EL (cell line): Measurements from ENCODE around the gene FOXP1.

Experiments used
- DNase-seq: peaks from one replicate; pipeline ENCODE4 v3.0.0-alpha.2; 2016

Gene FOXP1

DNA sequence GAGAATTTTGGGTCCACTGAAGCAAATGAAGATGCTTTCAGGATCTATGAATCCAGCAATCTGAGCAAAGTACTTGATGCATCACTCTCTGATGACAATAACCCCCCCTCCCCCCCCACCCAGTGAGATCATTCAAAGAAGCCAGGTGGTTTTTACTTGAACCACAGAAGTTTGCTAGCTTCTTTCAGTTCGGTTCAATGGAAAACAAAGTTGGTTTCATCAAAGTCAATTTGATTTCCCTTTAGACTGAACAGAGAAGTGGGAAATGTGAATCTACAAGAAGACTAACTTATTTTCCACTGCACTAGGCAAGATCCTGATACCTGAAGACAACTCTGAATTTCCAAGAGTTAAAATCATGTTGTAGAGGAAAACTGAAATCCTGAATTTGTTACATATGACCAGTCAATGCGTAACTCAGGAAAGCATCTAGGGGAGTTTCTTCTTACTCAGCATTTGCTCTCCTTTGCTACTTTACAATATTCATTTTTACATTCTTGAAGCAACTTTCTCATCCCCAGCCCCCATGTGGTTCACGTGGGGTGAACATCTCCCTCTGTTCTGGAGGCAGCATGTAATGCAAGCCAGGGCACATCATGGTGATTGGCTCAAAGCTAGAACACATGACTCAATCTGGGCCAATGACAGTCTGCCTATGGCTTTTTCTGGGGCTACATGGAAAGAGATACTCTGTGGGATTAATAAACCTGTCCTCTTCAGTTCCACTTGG is 572.6 kb downstream of the FOXP1 start:
- no peak for DNase-seq

GRCh38 chr3:71008350-71008935 is 575.1 kb downstream of the FOXP1 start:
- DNase-seq = no peak

DNA sequence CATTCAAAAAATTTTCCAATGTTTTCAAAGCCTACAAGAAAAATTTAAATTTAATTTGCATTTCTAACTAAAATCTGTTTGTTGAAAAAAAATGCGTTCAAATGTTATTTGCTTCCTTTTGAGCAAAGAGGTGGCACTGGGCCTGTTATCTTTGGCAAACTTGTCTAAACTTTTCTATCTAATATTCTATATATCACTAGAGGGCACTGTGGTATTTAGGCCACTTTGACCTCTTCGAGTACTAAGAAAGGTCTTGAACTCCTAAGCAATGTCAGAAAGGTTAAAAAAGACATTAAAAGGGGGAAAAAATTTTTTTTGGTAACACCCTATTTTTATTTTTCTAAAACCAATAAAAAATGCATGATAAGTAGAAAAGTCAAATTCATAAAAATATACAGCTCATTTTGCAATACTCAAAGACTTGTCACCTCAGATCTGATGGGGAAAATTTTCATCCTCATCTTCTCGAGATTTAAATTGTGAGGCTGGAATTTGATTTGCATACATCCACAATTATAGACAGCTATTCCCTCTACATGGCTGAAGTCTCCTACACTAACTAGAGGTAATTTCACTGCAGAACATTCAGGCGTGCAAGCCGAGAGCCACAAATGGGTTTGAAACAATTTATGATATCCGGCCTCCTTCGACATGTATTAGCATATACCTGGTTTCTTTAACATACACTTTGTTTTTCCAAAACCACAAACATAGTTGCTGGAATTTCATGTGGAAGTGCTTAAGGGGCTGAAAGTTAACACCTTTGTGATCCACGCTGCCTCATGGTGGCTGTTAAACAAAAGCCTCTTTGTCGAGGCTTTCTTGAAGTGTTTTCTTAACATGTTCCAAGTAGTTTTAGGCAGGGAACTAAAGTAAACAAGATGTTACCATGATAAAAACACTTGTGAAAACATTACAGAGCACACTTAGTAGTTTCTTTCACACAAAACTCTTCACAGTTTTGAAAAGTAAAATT is 576.4 kb downstream of the FOXP1 start:
- DNase-seq = no peak

DNA sequence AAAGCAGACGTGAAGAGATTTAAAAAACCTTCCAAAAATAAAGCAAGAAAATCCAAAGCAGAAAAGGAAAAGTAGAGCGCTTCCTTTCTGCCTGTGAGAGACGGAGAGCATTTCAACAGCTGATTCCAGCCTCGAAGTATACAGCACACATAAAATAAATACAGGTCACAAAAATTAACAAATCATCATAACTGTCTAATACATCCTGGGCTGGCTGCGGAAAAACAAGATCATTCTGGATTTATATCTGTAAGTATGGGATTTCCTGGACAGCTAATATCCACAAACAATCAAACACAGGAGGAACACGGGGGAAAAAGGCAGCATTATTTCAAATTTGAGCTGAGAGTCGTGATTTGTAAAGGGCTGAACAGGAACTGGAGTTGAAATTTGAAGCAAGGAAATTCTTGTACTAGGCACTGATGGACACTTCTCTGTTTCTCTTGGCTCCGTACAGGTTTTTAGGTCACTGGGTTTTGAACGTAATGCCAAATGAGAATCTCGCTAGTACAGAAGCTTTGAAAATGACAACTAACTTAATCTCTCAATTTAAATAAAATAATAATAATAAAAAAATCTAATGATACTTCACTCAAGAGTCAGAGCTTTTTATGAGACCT is 577.7 kb downstream of the FOXP1 start:
- no peak for DNase-seq

- DNase-seq = no peak
Measured at GRCh38 chr3:71003511-71003910, 580.0 kb downstream of the FOXP1 start.

DNA sequence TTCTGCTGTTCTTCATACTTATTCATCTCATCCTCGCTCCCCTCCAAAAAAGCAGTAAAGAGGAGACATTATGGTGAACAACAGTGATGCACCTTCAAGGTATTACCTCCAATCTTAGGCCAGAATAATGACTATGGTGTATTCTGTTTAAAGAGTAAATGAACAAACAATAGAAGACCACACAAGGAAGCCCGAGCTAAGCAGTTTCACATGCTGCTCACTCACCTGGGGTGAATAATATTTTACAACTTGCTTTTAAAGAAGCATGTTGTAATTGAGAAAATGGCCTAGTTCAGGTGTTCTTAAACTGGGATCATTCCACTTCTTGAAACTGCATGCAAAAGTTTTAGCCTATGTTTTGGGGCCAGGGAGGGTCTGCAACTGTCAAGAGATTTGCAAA is 581.2 kb downstream of the FOXP1 start:
- no peak for DNase-seq

GRCh38 chr3:71001303-71001830 is 582.2 kb downstream of the FOXP1 start:
- DNase-seq = no peak

- DNase-seq = no peak
Measured at GRCh38 chr3:71000483-71000882, 583.0 kb downstream of the FOXP1 start.

DNA sequence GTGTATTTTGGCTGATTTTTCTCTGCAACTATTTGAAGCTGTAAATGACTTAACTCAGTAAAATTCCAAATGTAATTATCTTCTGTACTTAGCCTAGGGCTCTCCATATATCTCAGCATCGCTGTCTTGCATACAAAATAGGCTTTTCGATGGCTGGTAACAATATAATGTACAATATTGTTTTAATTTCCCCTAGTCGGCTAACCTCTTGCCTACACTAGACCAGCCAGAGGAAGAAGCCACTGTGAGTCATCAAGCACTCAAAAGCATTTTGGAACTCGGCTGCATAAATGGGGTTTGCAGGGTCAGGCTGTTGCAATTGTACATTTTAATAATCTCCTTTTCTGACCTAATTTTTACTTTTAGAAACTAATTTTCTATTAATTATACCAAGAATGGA is 583.8 kb downstream of the FOXP1 start:
- peak; percentile 72 for DNase-seq

- no peak for DNase-seq
Measured at GRCh38 chr3:70996082-70996481, 587.4 kb downstream of the FOXP1 start.

DNA sequence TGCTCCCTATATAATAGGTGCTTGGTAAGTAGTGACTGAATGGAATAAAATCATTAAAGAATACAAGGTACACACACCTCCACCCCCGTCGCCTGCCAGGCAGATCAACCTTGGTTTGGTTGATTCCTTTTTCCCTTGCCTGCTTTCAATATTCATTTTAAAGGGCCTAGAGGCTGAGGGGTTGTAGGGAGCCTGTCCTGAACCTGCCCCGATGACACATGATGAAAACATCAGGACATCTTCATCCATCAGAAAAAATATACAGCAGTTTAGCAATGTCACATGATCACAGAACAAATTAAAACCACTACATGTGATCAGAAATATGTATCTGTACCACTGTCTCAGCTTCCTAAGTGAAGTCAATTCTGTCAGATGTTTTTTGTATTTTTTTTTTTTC is 588.9 kb downstream of the FOXP1 start:
- peak; percentile 20 for DNase-seq

GRCh38 chr3:70992562-70993204 is 590.8 kb downstream of the FOXP1 start:
- DNase-seq = peak; percentile 30

DNA sequence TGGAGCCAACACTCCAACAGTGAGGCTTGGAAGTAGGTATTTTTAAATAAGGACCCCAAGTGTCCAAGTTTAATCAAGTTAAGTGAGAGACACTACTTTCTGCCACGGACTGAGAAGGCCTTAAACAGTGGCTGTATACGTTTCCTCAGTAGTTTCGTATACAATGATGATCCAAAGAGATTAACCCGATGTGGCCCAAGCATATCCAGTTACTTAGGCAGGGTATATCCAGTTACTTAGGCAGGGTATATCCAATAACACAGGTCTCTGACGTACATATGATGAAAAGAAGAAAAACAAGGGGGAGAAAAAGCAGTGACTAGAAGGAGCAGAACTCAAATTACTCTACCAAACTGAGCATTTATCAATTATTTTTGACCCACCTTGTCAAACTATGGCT is 591.4 kb downstream of the FOXP1 start:
- no peak for DNase-seq

- peak; percentile 32 for DNase-seq
Measured at GRCh38 chr3:70990723-70991122, 592.8 kb downstream of the FOXP1 start.

DNA sequence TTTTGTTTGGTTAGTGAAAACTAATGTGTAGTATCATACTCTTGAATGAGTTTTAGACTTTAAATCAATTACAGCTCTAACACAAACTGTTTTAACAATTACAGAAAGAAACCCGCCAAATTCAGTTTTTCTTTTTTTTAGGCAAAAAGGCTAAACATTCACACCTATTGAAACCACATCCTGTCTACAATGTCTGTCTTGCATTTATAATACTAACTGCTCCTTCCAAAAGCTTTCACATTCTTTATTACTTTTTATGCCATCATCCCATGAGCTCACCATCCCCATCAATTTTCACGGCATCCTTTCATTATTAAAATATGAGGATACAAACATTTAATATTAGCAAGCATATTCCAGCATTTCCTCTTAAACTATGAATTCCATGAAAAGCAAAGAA is 593.3 kb downstream of the FOXP1 start:
- DNase-seq = peak; percentile 38

GRCh38 chr3:70989174-70989573 is 594.4 kb downstream of the FOXP1 start:
- peak; percentile 67 for DNase-seq

DNA sequence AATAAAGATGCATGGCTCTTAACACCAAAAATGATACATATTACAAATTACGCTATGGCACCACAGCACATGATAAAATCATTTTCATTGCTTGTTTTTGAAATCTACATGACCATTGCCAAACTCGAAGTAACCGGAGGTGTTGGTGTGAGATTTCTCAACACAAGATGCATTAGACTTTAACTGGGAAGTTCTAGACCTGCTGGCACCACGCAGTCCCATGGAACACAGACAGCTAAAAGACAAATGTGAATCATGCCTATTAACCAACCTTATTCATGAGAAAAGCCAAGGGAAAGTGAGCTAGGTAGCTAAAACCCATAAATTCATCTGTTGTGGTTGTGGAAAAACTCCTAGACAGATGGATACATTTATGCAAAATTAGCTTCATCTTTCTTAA is 595.4 kb downstream of the FOXP1 start:
- DNase-seq = no peak

- no peak for DNase-seq
Measured at GRCh38 chr3:70985572-70985971, 598.0 kb downstream of the FOXP1 start.

DNA sequence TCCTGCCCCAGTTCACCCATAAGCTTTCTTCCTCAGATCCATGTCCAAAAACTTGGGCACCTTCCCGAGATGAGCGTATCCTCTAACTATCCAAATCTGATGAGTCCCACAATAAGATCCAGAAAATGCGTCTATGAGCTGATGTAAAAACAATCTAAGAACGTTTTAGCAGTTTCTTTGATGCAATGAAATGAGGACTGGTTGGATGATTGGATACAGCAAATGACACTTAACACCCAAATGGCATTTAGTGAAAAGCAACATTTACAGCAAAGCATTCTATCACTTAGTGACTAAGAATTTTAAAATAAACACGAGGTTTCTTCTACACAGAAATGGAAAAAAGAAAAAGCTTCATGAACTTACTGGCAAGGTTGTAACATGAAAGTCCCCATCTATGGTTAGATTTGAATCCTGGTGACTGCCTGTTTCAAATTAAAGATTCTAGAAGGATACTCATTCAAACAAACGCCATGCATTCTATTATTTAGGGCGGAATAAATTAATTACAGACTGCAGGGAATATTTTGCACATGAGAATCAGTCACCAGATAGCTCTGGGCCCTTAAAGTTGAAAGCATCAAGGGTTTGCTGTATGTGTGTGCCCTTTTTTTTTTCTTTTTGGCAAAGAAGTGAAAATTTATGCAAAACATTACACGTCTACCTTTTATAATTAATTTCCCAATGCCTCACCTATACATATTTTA is 598.6 kb downstream of the FOXP1 start:
- peak; percentile 6 for DNase-seq

DNA sequence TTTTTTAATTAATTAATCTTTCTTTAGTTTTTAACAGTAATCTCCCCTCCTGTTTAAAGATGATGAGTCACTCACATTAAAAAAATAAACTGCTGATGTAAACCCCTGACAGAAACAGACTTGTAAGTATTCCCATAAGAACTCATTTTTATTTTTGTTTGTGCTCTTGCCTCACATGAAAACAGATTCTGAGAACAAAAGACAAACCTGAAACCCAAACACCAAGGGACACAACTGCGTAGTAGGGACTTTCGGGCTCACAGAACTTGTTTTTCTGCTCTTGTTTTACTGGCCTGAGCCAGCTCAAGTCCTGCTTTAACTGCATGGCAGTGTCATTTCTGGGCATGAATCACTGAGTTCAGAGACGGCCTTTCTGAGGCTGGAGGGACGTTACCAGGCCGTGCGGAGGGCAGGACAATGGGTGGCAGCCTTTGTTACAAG is 600.8 kb downstream of the FOXP1 start:
- peak; percentile 81 for DNase-seq

DNA sequence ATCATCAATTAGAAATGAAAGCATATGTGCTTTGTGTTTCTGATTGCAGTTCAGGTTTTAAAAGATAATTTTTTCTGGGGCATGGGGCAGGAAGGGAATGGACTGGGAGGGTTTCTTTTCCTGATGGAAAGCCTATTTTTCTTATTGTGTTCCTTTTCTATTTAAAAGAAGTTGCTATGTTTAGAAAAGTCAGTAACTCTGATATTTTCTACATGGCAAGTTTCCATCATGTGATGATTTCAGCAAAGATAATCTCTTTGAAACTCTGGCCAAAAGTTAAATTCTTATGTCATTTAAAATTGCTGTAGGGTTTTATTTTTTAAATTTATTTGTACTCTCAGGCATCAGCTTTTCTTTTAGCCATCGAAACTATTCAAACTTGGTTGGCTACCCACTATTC is 601.2 kb downstream of the FOXP1 start:
- DNase-seq = no peak
